Heart left ventricle (tissue), 16 donors: ENCODE measurements around the gene SCEL. TPM values are rescaled to one million over a fixed set of nuclear protein-coding genes. Genes with fewer than 3 reads are reported as not detected.

ENCODE experiments used
- ATAC-seq, 4 donors: fragments of 200-7000 bp; cut with Tn5 transposase; one replicate each; pipeline ENCODE4 v1.9.1; 2020 to 2022; ENCODE audit warnings: moderate library complexity in 4 of 4, mild to moderate bottlenecking in 3 of 4, moderate number of reproducible peaks in 1 of 4
- DNase-seq, 5 donors: peaks; one replicate each; pipeline ENCODE4 v3.0.0-alpha.2; 2020
- H3K27ac ChIP-seq, 12 donors: fragments of 200-600 bp; sonication (generic) in 4 of 12; one replicate each; pipeline versions ENCODE4 v1.5.0 to v1.8.0; 2016 to 2022; ENCODE audit warnings: mild to moderate bottlenecking in 2 of 12
- H3K27me3 ChIP-seq, 9 donors: fragments of 200-600 bp; sonication (generic) in 2 of 9; one replicate each; pipeline versions ENCODE4 v1.5.1 to v1.8.0; 2016 to 2022; ENCODE audit warnings: mild to moderate bottlenecking in 3 of 9
- H3K36me3 ChIP-seq, 9 donors: fragments of 200-600 bp; sonication (generic) in 2 of 9; one replicate each; pipeline versions ENCODE4 v1.5.0 to v1.8.0; 2018 to 2022; ENCODE audit warnings: mild to moderate bottlenecking in 2 of 9
- H3K4me1 ChIP-seq, 12 donors: fragments of 200-600 bp; sonication (generic) in 4 of 12; one replicate each; pipeline versions ENCODE4 v1.5.0 to v1.8.0; 2016 to 2022; ENCODE audit warnings: mild to moderate bottlenecking in 3 of 12
- H3K4me3 ChIP-seq, 12 donors: fragments of 200-600 bp; sonication (generic) in 4 of 12; one replicate each; pipeline versions ENCODE4 v1.5.0 to v1.8.0; 2017 to 2022; ENCODE audit warnings: mild to moderate bottlenecking in 9 of 12, moderate library complexity in 4 of 12
- H3K9me3 ChIP-seq, 12 donors: fragments of 200-600 bp; sonication (generic) in 4 of 12; one replicate each; pipeline versions ENCODE4 v1.5.0 to v1.8.0; 2016 to 2022; ENCODE audit warnings: mild to moderate bottlenecking in 1 of 12
- POLR2A ChIP-seq, 2 donors: fragments of 450-650 bp; IDR thresholded peaks; one replicate each; pipeline ENCODE4 v1.6.1; 2017; ENCODE audit warnings: antibody characterized with exemption in 2 of 2, mild to moderate bottlenecking in 2 of 2, moderate library complexity in 2 of 2
- WGBS, 4 donors: extraction: QIAGEN DNeasy Blood & Tissue Kit in 2 of 4; methylation state at CpG; one replicate each; pipeline versions ENCODE4 v1.1.5 to v1.1.7; 2013 to 2018; 5-methylcytosine and 5-hydroxymethylcytosine counted together
- intact Hi-C, 10 donors: fragments of 100-400 bp; cut with DNase I; formaldehyde crosslinking; loops; one replicate each; pipeline versions ENCODE4 v1.11.1 to v1.14.2; 2022
- polyA plus RNA-seq, 2 donors: library from polyadenylated mRNA; stranded (reverse); fragments of 200-250 nt; gene quantifications; one replicate each; pipeline ENCODE4 v1.2.3, GENCODE V29; 2013
- total RNA-seq, 9 donors: library from RNA; depleted of rRNA in 2 of 9; stranded (reverse); fragments of >200 nt in 2 of 9; fragmentation: NEBNext Ultra II Directional in 3 of 9; extraction: Animal tissue kit (Norgen Biotek cat#: 25700) in 3 of 9; gene quantifications; one replicate each; pipeline versions ENCODE4 v1.1.0 to v1.2.4, GENCODE V29; 2016 to 2023
- TF ChIP-seq, protein P1 (sequence below), 12 donors: fragments of 200-600 bp; sonication (generic) in 4 of 12; IDR thresholded peaks; one replicate each; pipeline versions ENCODE4 v1.5.0 to v1.8.0; 2018 to 2022; ENCODE audit warnings: antibody characterized with exemption in 12 of 12, mild to moderate bottlenecking in 5 of 12
- donor health status: ischemic (EF 13 %, LVEDD 7.1; RV severe dilation, severe dysfunction).
- donor health status: healthy with polysubstance abuse.
- donor health status: DM: no; HTN: yes; CAD: no.
- donor health status: DM: no; HTN: no; CAD: no.
- donor health status: ischemic (EF 25% LVEDD 6.9; RV normal size, moderate dysfunction).
- donor health status: ischemic (EF 25% LVEDD 5.7; RV mildly dilated, moderate dysfunction).
- donor health status: healthy.
- donor health status: DM: yes; HTN: yes; CAD: no.
- donor health status: ischemic (EF 35%, LVEDD 5.7; RV mildly dilated, moderate dysfunction).
- donor health status: nonischemic (EF 11% LVEDD 7.7; RV severe dilation, severe dysfunction).
- donor health status: DM: yes; HTN: yes; CAD: no.
- donor health status: PGD.
- donor health status: ischemic (EF 29% LVEDD 5.4; RV normal size, mild dysfunction).
- donor health status: nonischemic (EF 23%, LVEDD 6.1; RV moderate dilation, normal function).

The SCEL gene
- total and polyA plus RNA-seq, 11 donors: 0.04 to 2.0 TPM; not detected in 9

DNA sequence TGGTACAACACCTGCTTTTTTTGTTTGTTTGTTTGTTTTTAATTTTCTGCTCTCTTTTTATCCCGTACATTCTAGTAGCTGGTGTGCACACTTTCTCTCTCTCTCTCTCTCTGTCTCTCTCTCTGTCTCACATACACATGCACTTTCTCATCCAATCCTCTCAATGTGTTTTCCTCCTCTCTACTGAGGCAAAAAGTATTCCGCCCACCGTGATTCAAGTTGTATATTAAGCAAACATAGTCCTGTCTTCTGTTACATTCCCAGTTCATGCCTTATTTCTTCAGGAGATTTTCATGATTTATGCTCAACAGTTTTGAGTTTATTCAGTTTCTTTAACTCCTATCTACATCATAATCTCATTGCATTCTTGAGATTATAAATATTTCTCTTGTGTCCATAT is 38.2 kb upstream of the SCEL start:
- no peak overlapping the region for H3K27ac ChIP-seq
- ATAC-seq (no peak), DNase-seq (no peak)
- H3K4me1 ChIP-seq: peaks cover 0 to 6% (median 0%) of the 10 kb centered on the region in 12 donors
- no peak overlapping the region for H3K4me3 ChIP-seq
- intact Hi-C loops: loop anchor here in 4 of 10 donors (10.0 kb wide), 2 partner anchors 67 to 257 kb away; no protein-coding TSS in a partner anchor
- H3K9me3 ChIP-seq: no peaks in the 10 kb centered on the region
- no peaks in the 10 kb centered on the region for H3K27me3 ChIP-seq
- H3K36me3 ChIP-seq: no peaks in the 10 kb centered on the region
- TF ChIP-seq, protein P1, sequence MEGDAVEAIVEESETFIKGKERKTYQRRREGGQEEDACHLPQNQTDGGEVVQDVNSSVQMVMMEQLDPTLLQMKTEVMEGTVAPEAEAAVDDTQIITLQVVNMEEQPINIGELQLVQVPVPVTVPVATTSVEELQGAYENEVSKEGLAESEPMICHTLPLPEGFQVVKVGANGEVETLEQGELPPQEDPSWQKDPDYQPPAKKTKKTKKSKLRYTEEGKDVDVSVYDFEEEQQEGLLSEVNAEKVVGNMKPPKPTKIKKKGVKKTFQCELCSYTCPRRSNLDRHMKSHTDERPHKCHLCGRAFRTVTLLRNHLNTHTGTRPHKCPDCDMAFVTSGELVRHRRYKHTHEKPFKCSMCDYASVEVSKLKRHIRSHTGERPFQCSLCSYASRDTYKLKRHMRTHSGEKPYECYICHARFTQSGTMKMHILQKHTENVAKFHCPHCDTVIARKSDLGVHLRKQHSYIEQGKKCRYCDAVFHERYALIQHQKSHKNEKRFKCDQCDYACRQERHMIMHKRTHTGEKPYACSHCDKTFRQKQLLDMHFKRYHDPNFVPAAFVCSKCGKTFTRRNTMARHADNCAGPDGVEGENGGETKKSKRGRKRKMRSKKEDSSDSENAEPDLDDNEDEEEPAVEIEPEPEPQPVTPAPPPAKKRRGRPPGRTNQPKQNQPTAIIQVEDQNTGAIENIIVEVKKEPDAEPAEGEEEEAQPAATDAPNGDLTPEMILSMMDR (IDR thresholded peaks at IDR 0.05): no peak
- no peak for TF ChIP-seq POLR2A (IDR thresholded peaks at IDR 0.05)
- 87 to 93% (median 89%) methylated on average over 3 of the region's 3 CpGs for WGBS, 4 donors

DNA sequence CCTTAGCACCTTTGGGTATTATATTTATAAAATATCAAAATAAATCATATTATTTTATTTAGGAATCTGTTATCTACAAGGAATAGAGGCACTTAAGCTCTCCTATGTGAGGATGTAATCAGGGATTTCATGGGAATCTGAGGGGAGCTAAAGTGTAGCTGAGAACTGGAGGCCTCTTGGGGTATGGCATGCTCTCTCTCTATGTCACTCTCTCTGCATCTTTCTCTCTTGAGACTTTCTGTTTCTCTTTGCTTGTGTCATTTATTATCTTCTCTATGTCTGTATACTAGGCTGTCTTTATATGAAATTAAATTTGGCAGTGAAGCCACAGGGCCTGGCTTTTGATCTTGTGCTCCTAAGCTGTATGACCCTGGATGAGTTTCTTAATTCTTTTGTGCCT is 37.7 kb upstream of the SCEL start:
- Histone ChIP-seq H3K9me3 (no peaks in the 10 kb centered on the region), H3K4me3 (no peak overlapping the region), H3K36me3 (no peaks in the 10 kb centered on the region), H3K27me3 (no peaks in the 10 kb centered on the region), H3K27ac (no peak overlapping the region), H3K4me1 (peaks cover 0 to 6% (median 0%) of the 10 kb centered on the region in 12 donors)
- TF ChIP-seq, protein P1 (IDR thresholded peaks at IDR 0.05): no peak
- TF ChIP-seq POLR2A (IDR thresholded peaks at IDR 0.05): no peak
- no peak for DNase-seq
- no peak for ATAC-seq
- intact Hi-C loops: loop anchor here in 4 of 10 donors (10.0 kb wide), 2 partner anchors 67 to 257 kb away; no protein-coding TSS in a partner anchor

DNA sequence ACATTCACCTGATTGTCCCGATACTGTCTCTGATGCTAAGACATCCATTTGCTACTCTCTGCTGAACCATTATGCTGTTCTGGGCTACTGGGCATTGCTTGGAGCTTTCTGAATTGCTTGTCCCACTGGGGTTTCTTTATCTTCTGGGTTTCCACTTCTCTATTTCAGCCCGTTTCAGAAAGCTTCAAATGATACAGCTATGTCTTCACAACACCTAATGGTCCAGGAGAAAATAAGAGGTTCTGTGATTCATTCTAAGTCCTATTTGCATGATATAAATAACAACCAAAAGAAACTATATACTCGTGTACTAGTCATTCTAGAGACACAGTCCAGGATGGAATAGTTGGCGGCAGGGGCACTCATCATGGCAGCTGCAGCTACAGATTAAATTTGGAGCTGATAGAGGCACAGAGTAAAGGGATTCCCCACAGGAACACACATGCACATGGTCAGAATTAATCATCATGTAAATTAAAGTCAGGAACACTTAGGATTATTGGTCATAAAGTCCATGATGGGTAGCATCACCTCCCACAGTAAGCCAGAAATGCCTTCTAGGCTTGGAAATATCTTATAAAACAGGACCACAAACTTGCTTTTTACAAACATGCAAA is 33.3 kb upstream of the SCEL start:
- H3K9me3 ChIP-seq: no peaks in the 10 kb centered on the region
- no peak for DNase-seq
- H3K27me3 ChIP-seq: peaks cover 0 to 4% (median 0%) of the 10 kb centered on the region in 9 donors
- TF ChIP-seq, protein P1 (IDR thresholded peaks at IDR 0.05): no peak
- no peak for TF ChIP-seq POLR2A (IDR thresholded peaks at IDR 0.05)
- no peaks in the 10 kb centered on the region for H3K4me1 ChIP-seq
- ATAC-seq: no peak
- H3K4me3 ChIP-seq: no peak overlapping the region
- WGBS, 4 donors: 70 to 84% (median 75%) methylated on average over 4 of the region's 4 CpGs
- H3K27ac ChIP-seq: no peak overlapping the region
- intact Hi-C loops: loop anchor here in 1 of 10 donors (10.0 kb wide), 1 partner anchor 53 kb away; no protein-coding TSS in a partner anchor
- H3K36me3 ChIP-seq: no peaks in the 10 kb centered on the region

DNA sequence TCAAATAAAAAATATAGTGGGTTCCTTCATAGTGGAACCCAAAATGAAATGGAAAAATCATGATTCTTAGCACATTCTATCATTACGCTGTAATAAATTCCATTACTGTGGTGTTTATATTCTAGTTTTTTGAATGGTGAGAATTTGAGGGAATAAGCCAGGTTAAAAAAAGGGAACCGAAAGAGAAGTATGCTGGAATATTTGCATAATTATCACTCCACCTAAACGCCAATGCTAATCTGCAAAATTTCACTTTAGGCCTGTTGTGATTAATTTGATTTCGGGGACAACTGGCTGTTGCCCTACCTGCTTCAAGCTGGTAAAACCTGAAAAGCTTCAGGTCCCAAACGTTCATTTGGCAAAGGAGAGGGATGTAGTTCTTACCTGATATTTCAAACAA is 32.1 kb upstream of the SCEL start:
- Histone ChIP-seq H3K27ac (no peak overlapping the region), H3K27me3 (peaks cover 0 to 4% (median 0%) of the 10 kb centered on the region in 9 donors), H3K4me1 (no peaks in the 10 kb centered on the region), H3K4me3 (no peak overlapping the region), H3K36me3 (no peaks in the 10 kb centered on the region), H3K9me3 (no peaks in the 10 kb centered on the region)
- 72 to 89% (median 79%) methylated on average over 5 of the region's 5 CpGs for WGBS, 4 donors
- no peak for ATAC-seq
- TF ChIP-seq, protein P1 (IDR thresholded peaks at IDR 0.05): no peak
- TF ChIP-seq POLR2A (IDR thresholded peaks at IDR 0.05): no peak
- intact Hi-C loops: loop anchor here in 1 of 10 donors (10.0 kb wide), 1 partner anchor 51 kb away; no protein-coding TSS in a partner anchor
- DNase-seq: no peak
